Measurements from ENCODE around the gene GPRIN3.

- TF ChIP-seq CTCF (IDR thresholded peaks at IDR 0.05) (no peak), POLR2AphosphoS5 (IDR thresholded peaks at IDR 0.05) (no peak), POLR2A (IDR thresholded peaks at IDR 0.05) (no peak)
These were observed 113.8 kb downstream of the GPRIN3 start for GRCh38 chr4:89193843-89194242.
